Gastrocnemius medialis (tissue), 4 donors: ENCODE data around the gene RBM33. TPM values are rescaled to one million over a fixed set of nuclear protein-coding genes. Genes with fewer than 3 reads are reported as not detected.

Experiments
- ATAC-seq, 2 donors: fragments of 150-250 bp; one replicate each; pipeline ENCODE4 v1.9.1; 2016
- DNase-seq, 2 donors: peaks; one replicate each; pipeline ENCODE4 v3.0.0-alpha.2; 2019
- H3K27ac ChIP-seq, 4 donors: fragments of 200-600 bp; sonication (generic); 1 replicate in 1 of 4; 2 replicates in 3 of 4; pipeline ENCODE4 v1.5.1; 2016 to 2018; ENCODE audit warnings: mild to moderate bottlenecking in 2 of 4, moderate library complexity in 1 of 4
- H3K27me3 ChIP-seq, 3 donors: fragments of 200-600 bp; sonication (generic) in 2 of 3; 1 replicate in 1 of 3; 2 replicates in 2 of 3; pipeline versions ENCODE4 v1.5.1 to v1.6.0; 2016 to 2019; ENCODE audit warnings: mild to moderate bottlenecking in 1 of 3, moderate library complexity in 1 of 3
- H3K36me3 ChIP-seq, 2 donors: fragments of 200-600 bp; sonication (generic) in 1 of 2; one replicate each; pipeline ENCODE4 v1.5.1; 2017 to 2018
- H3K4me1 ChIP-seq, 2 donors: fragments of 200-600 bp; sonication (generic) in 1 of 2; one replicate each; pipeline ENCODE4 v1.5.1; 2016 to 2017; ENCODE audit warnings: mild to moderate bottlenecking in 2 of 2
- H3K4me3 ChIP-seq, 4 donors: fragments of 200-600 bp; sonication (generic) in 3 of 4; 1 replicate in 1 of 4; 2 replicates in 3 of 4; pipeline ENCODE4 v1.5.1; 2016 to 2019; ENCODE audit warnings: mild to moderate bottlenecking in 2 of 4
- H3K9me3 ChIP-seq, 3 donors: fragments of 200-600 bp; sonication (generic) in 2 of 3; 1 replicate in 1 of 3; 2 replicates in 2 of 3; pipeline ENCODE4 v1.5.1; 2016 to 2019
- CTCF ChIP-seq, 5 experiments: fragments of 450-650 bp in 3 of 5; fragments of 200-600 bp in 2 of 5; sonication (generic) in 2 of 5; IDR thresholded peaks in 4 of 5; conservative IDR thresholded peaks in 1 of 5; 1 replicate in 4 of 5; 2 replicates in 1 of 5; pipeline ENCODE4 v1.5.1; 2016 to 2019; ENCODE audit warnings: antibody characterized with exemption in 5 of 5, mild to moderate bottlenecking in 3 of 5, moderate library complexity in 3 of 5
- POLR2A ChIP-seq, 2 donors: fragments of 450-650 bp; IDR thresholded peaks; one replicate each; pipeline ENCODE4 v1.6.1; 2017; ENCODE audit warnings: antibody characterized with exemption in 2 of 2, mild to moderate bottlenecking in 2 of 2, moderate library complexity in 2 of 2
- in situ Hi-C, 4 donors: fragments of 200-750 bp; cut with MboI; loops; one replicate each; pipeline versions ENCODE4 v1.15.0 to v1.8.0; 2017; ENCODE audit warnings: low sequenced_read_pairs in 4 of 4
- intact Hi-C: fragments of 100-400 bp; cut with DNase I; formaldehyde crosslinking; loops from one replicate; pipeline ENCODE4 v1.15.1; 2023; ENCODE audit warnings: low total_unique reads
- total RNA-seq, 4 donors: library from RNA; depleted of rRNA; stranded (reverse); fragments of >200 nt; gene quantifications; one replicate each; pipeline versions ENCODE4 v1.1.0 to v1.2.3, GENCODE V29; 2016

Gene RBM33
- total RNA-seq, 4 donors from 2014 or later = 16.6 to 30.0 (median 28.1) TPM

- no peaks in the 10 kb centered on the region for H3K9me3 ChIP-seq
- intact Hi-C loops = no loop called here
- H3K4me3 ChIP-seq = no peak overlapping the region
- ATAC-seq (no peak), DNase-seq (no peak)
- H3K36me3 ChIP-seq = peaks cover 0 to 16% of the 10 kb centered on the region in 2 donors
- no peaks in the 10 kb centered on the region for H3K27me3 ChIP-seq
- TF ChIP-seq POLR2A (IDR thresholded peaks at IDR 0.05) (no peak), CTCF (IDR thresholded peaks at IDR 0.05 in 4 of 5, conservative IDR thresholded peaks at IDR 0.05 in 1 of 5) (no peak)
- peaks cover 19 to 32% of the 10 kb centered on the region in 2 donors for H3K4me1 ChIP-seq
- in situ Hi-C loops = no loop called here
- no peak overlapping the region for H3K27ac ChIP-seq
These were observed 90.0 kb downstream of the RBM33 start for GRCh38 chr7:155734445-155734809.

- intact Hi-C loops (loop anchor here (5.0 kb wide), 1 partner anchor 88 kb away; no protein-coding TSS in a partner anchor), in situ Hi-C loops (no loop called here)
- Histone ChIP-seq H3K36me3 (peaks cover 0 to 25% of the 10 kb centered on the region in 2 donors), H3K4me1 (peaks cover 20 to 31% of the 10 kb centered on the region in 2 donors), H3K9me3 (no peaks in the 10 kb centered on the region), H3K27ac (no peak overlapping the region), H3K27me3 (no peaks in the 10 kb centered on the region), H3K4me3 (no peak overlapping the region)
- DNase-seq (no peak), ATAC-seq (no peak)
- TF ChIP-seq POLR2A (IDR thresholded peaks at IDR 0.05) (no peak), CTCF (IDR thresholded peaks at IDR 0.05 in 4 of 5, conservative IDR thresholded peaks at IDR 0.05 in 1 of 5) (no peak)
These were observed 91.1 kb downstream of the RBM33 start for GRCh38 chr7:155735442-155736115.

- no peak overlapping the region for H3K27ac ChIP-seq
- no peak overlapping the region for H3K4me3 ChIP-seq
- in situ Hi-C loops = no loop called here
- TF ChIP-seq CTCF (IDR thresholded peaks at IDR 0.05 in 4 of 5, conservative IDR thresholded peaks at IDR 0.05 in 1 of 5) (no peak), POLR2A (IDR thresholded peaks at IDR 0.05) (no peak)
- DNase-seq (no peak), ATAC-seq (no peak)
- no peaks in the 10 kb centered on the region for H3K9me3 ChIP-seq
- peaks cover 0 to 45% of the 10 kb centered on the region in 2 donors for H3K36me3 ChIP-seq
- intact Hi-C loops = loop anchor here (5.0 kb wide), 1 partner anchor 90 kb away; no protein-coding TSS in a partner anchor
- no peaks in the 10 kb centered on the region for H3K27me3 ChIP-seq
- H3K4me1 ChIP-seq = peaks cover 13 to 23% of the 10 kb centered on the region in 2 donors
These were observed 93.1 kb downstream of the RBM33 start for GRCh38 chr7:155737590-155737989.

- H3K27ac ChIP-seq = no peak overlapping the region
- peaks cover 0 to 49% of the 10 kb centered on the region in 2 donors for H3K36me3 ChIP-seq
- ATAC-seq (no peak), DNase-seq (no peak)
- no peak overlapping the region for H3K4me3 ChIP-seq
- intact Hi-C loops = loop anchor here (1.0 to 5.0 kb wide), 2 partner anchors 91 to 140 kb away; no protein-coding TSS in a partner anchor
- H3K9me3 ChIP-seq = no peaks in the 10 kb centered on the region
- no peaks in the 10 kb centered on the region for H3K27me3 ChIP-seq
- TF ChIP-seq POLR2A (IDR thresholded peaks at IDR 0.05) (no peak), CTCF (IDR thresholded peaks at IDR 0.05 in 4 of 5, conservative IDR thresholded peaks at IDR 0.05 in 1 of 5) (no peak)
- in situ Hi-C loops = no loop called here
- peaks cover 13 to 18% of the 10 kb centered on the region in 2 donors for H3K4me1 ChIP-seq
These were observed 93.6 kb downstream of the RBM33 start for GRCh38 chr7:155738104-155738503.
